Measurements from ENCODE around the gene SCAF1.

DNA sequence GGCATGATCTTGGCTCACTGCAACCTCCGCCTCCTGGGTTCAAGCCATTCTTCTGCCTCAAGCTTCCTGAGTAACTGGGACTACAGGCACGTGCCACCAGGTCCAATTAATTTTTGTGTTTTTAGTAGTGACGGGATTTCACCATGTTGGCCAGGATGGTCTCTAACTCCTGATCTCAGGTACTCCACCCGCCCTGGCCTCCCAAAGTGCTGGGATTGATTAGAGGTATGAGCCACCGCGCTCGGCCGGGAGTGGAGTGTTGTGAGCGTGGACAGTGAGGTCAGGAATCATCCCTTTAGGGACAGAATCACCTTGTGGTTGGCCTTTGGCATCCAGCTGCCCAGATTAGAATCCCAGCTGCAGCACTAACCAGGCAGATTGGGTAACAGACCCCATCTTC is 12.3 kb upstream of the SCAF1 start:
- TF ChIP-seq, protein P1, sequence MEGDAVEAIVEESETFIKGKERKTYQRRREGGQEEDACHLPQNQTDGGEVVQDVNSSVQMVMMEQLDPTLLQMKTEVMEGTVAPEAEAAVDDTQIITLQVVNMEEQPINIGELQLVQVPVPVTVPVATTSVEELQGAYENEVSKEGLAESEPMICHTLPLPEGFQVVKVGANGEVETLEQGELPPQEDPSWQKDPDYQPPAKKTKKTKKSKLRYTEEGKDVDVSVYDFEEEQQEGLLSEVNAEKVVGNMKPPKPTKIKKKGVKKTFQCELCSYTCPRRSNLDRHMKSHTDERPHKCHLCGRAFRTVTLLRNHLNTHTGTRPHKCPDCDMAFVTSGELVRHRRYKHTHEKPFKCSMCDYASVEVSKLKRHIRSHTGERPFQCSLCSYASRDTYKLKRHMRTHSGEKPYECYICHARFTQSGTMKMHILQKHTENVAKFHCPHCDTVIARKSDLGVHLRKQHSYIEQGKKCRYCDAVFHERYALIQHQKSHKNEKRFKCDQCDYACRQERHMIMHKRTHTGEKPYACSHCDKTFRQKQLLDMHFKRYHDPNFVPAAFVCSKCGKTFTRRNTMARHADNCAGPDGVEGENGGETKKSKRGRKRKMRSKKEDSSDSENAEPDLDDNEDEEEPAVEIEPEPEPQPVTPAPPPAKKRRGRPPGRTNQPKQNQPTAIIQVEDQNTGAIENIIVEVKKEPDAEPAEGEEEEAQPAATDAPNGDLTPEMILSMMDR (IDR thresholded peaks at IDR 0.05), result no peak
- no peak for TF ChIP-seq POLR2A (IDR thresholded peaks at IDR 0.05)
